Fibroblast of pulmonary artery (primary cell): ENCODE data around the gene RAPGEFL1.
"Not testable (repeated sequence)": the region's sequence is repeated elsewhere in the genome, so short reads cannot be mapped to it uniquely, and the experiment has no call there.

Experiments
- DNase-seq: peaks from one replicate; pipeline ENCODE4 v3.0.0-alpha.2; 2010; ENCODE audit warnings: low read depth
- H3K4me3 ChIP-seq: replicated peaks from 2 replicates; pipeline ENCODE4 v1.5.1; 2011; ENCODE audit warnings: low read depth, mild to moderate bottlenecking, control low read depth, low read length, moderate library complexity
- CTCF ChIP-seq: IDR thresholded peaks from 2 replicates; pipeline ENCODE4 v1.5.1; 2011; ENCODE audit warnings: mild to moderate bottlenecking, control low read depth, low read length, inconsistent platforms; ENCODE audit errors: missing control alignments

The RAPGEFL1 gene

GRCh38 chr17:40177275-40177874, at the start of gene RAPGEFL1:
Gene RAPGEFL1, plus strand, starts transcription at chr17:40177470. Its CDS starts 392 bp downstream, at chr17:40177862.
- H3K4me3 ChIP-seq: peak within 1 kb of the TSS; percentile 46

GRCh38 chr17:40129498-40129897, 47.8 kb upstream of the RAPGEFL1 start:
- no peak overlapping the region for H3K4me3 ChIP-seq
- no peak for TF ChIP-seq CTCF
- DNase-seq: no peak

More at GRCh38 chr17:40177275-40177874, at the start of gene RAPGEFL1:
- peak; percentile 62 for DNase-seq
- TF ChIP-seq CTCF: no peak

GRCh38 chr17:40130352-40131042, 46.8 kb upstream of the RAPGEFL1 start:
- TF ChIP-seq CTCF: no peak
- H3K4me3 ChIP-seq: no peak overlapping the region
- peak; percentile 44 for DNase-seq

- no peak for DNase-seq
- no peak overlapping the region for H3K4me3 ChIP-seq
- no peak for TF ChIP-seq CTCF
Observed at GRCh38 chr17:40134184-40134583, 43.1 kb upstream of the RAPGEFL1 start.

- DNase-seq: no peak
- H3K4me3 ChIP-seq: no peak overlapping the region
- no peak for TF ChIP-seq CTCF
Observed at GRCh38 chr17:40135817-40136216, 41.5 kb upstream of the RAPGEFL1 start.

GRCh38 chr17:40139566-40140058, 37.7 kb upstream of the RAPGEFL1 start:
- no peak for DNase-seq
- H3K4me3 ChIP-seq: peak overlapping the region; percentile 68
- no peak for TF ChIP-seq CTCF

- not testable (repeated sequence) for H3K4me3 ChIP-seq, DNase-seq
Observed at GRCh38 chr17:40143166-40143565, 34.1 kb upstream of the RAPGEFL1 start.
